Hepatocyte (in vitro differentiated cells): ENCODE measurements around the gene CNGA1. TPM values are rescaled to one million over a fixed set of nuclear protein-coding genes. Genes with fewer than 3 reads are reported as not detected.

ENCODE experiments used
- DNase-seq: peaks from one replicate; pipeline ENCODE4 v3.0.0-alpha.2; 2016; ENCODE audit warnings: low spot score
- H2AFZ ChIP-seq: fragments of 200-600 bp; sonication (generic); 2 replicates; pipeline ENCODE4 v1.6.0; 2016; ENCODE audit warnings: antibody characterized with exemption, mild to moderate bottlenecking
- H3K27ac ChIP-seq: fragments of 200-600 bp; sonication (generic); 2 replicates; pipeline ENCODE4 v1.5.1; 2016; ENCODE audit warnings: mild to moderate bottlenecking
- H3K27me3 ChIP-seq: fragments of 200-600 bp; sonication (generic); 2 replicates; pipeline ENCODE4 v1.6.1; 2016
- H3K36me3 ChIP-seq: fragments of 200-600 bp; sonication (generic); replicated peaks from 2 replicates; pipeline ENCODE4 v1.5.1; 2016; ENCODE audit warnings: low read depth; ENCODE audit not compliant: insufficient read depth
- H3K4me1 ChIP-seq: fragments of 200-600 bp; sonication (generic); 2 replicates; pipeline ENCODE4 v1.5.1; 2016; ENCODE audit warnings: mild to moderate bottlenecking, moderate library complexity; ENCODE audit not compliant: insufficient read depth
- H3K4me2 ChIP-seq: fragments of 200-600 bp; sonication (generic); 2 replicates; pipeline ENCODE4 v1.6.0; 2016
- H3K4me3 ChIP-seq: fragments of 200-600 bp; sonication (generic); 2 replicates; pipeline ENCODE4 v1.5.1; 2016; ENCODE audit warnings: mild to moderate bottlenecking
- H3K79me2 ChIP-seq: fragments of 200-600 bp; sonication (generic); 2 replicates; pipeline ENCODE4 v1.6.0; 2017; ENCODE audit warnings: mild to moderate bottlenecking
- H3K9me2 ChIP-seq: fragments of 200-600 bp; sonication (generic); replicated peaks from 2 replicates; pipeline ENCODE4 v1.6.0; 2017; ENCODE audit warnings: mild to moderate bottlenecking; ENCODE audit not compliant: insufficient read depth
- H3K9me3 ChIP-seq: fragments of 200-600 bp; sonication (generic); 2 replicates; pipeline ENCODE4 v1.5.1; 2016; ENCODE audit warnings: low read depth, mild to moderate bottlenecking
- H4K20me1 ChIP-seq: fragments of 200-600 bp; sonication (generic); 2 replicates; pipeline ENCODE4 v1.6.0; 2016; ENCODE audit warnings: mild to moderate bottlenecking; ENCODE audit not compliant: insufficient read depth, poor library complexity, severe bottlenecking
- CTCF ChIP-seq: fragments of 200-600 bp; sonication (generic); IDR thresholded peaks from 2 replicates; pipeline ENCODE4 v1.5.1; 2016; ENCODE audit warnings: antibody characterized with exemption, mild to moderate bottlenecking; ENCODE audit not compliant: poor library complexity
- EZH2 ChIP-seq: fragments of 200-600 bp; sonication (generic); IDR thresholded peaks from 2 replicates; pipeline ENCODE4 v1.6.1; 2016; ENCODE audit warnings: antibody characterized with exemption, mild to moderate bottlenecking, borderline replicate concordance
- EZH2phosphoT487 ChIP-seq: fragments of 200-600 bp; sonication (generic); IDR thresholded peaks from one replicate; pipeline ENCODE4 v1.6.1; 2018; ENCODE audit warnings: antibody characterized with exemption, mild to moderate bottlenecking, low read depth, moderate library complexity; ENCODE audit not compliant: unreplicated experiment, severe bottlenecking
- WGBS: methylation state at CpG from one replicate; pipeline ENCODE4 v1.1.6; 2016; ENCODE audit warnings: low lambda C conversion rate; ENCODE audit errors: missing lambda C conversion rate; 5-methylcytosine and 5-hydroxymethylcytosine counted together
- polyA plus RNA-seq: library from polyadenylated mRNA; unstranded; fragments of >200 nt; fragmentation: Nextera tagmentation; extraction: Ambion mirVana; gene quantifications from 2 replicates; pipeline ENCODE4 v1.2.1, GENCODE V29; 2016
- total RNA-seq: library from RNA; depleted of rRNA; stranded (reverse); fragments of >200 nt; gene quantifications from 2 replicates; pipeline ENCODE4 v1.2.3, GENCODE V29; 2014

The CNGA1 gene
- total and polyA plus RNA-seq, 2 experiments from 2014 or later, result 4.6 TPM

- Histone ChIP-seq H2AFZ (no peak overlapping the region), H3K4me3 (no peak overlapping the region), H3K79me2 (no peaks in the 10 kb centered on the region), H4K20me1 (no peaks in the 10 kb centered on the region), H3K9me3 (no peaks in the 10 kb centered on the region), H3K27me3 (no peaks in the 10 kb centered on the region), H3K36me3 (no peaks in the 10 kb centered on the region), H3K4me1 (no peaks in the 10 kb centered on the region), H3K27ac (no peak overlapping the region), H3K9me2 (no peaks in the 10 kb centered on the region), H3K4me2 (no peak overlapping the region)
- no peak for DNase-seq
- TF ChIP-seq EZH2phosphoT487 (no peak), EZH2 (no peak), CTCF (no peak)
- 92% methylated on average over 5 of the region's 5 CpGs for WGBS
These were observed 70.4 kb downstream of the CNGA1 start for GRCh38 chr4:47945930-47946726.

DNA sequence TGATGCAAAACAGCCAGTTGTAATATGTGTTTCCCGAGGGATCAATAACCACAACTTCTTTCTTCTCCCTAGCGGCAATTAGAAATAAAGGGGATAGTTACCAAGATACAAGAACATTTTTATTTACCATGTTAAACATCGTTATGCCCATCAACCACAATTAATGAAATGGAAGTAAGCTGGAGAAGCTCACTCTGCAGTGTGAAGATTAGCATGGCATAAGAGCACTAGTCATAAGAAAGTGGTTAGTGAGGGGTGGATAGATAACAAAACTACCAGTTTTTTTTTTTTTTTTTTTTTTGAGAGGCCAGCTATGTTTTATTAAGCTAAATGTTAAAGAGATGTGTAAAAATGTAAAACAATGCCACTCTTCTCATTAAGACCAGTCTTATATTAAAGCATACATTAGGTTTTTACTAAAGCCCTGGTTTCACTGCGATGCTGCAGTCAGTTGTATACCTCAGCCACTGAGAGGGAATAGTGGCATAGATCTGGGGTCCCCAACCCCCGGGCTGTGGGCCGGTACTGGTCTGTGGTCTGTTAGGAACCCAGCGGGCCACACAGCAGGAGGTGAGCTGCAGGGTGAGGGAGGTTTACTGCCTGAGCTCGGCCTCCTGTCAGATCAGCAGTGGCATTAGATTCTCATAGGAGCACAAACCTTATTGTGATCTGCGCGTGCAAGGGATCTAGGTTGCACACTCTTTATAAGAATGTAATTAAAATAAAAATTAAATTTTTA lies 74.2 kb downstream of the CNGA1 start:
- H3K4me2 ChIP-seq, result no peak overlapping the region
- whole genome bisulfite sequencing, result 79% methylated on average over 10 of the region's 10 CpGs

GRCh38 chr4:47939456-47939855 lies 77.0 kb downstream of the CNGA1 start:
- no peak overlapping the region for H3K4me2 ChIP-seq
- H3K4me3 ChIP-seq, result no peak overlapping the region
- no peak for DNase-seq
- no peaks in the 10 kb centered on the region for H3K79me2 ChIP-seq
- no peaks in the 10 kb centered on the region for H3K9me2 ChIP-seq
- no peak for TF ChIP-seq EZH2phosphoT487
- no peak for TF ChIP-seq CTCF
- no peak for TF ChIP-seq EZH2
- no peaks in the 10 kb centered on the region for H3K4me1 ChIP-seq
- WGBS, result 80% methylated on average over 5 of the region's 5 CpGs
- H3K27ac ChIP-seq, result no peak overlapping the region
- no peaks in the 10 kb centered on the region for H3K36me3 ChIP-seq
- no peaks in the 10 kb centered on the region for H3K27me3 ChIP-seq
- H4K20me1 ChIP-seq, result no peaks in the 10 kb centered on the region
- H2AFZ ChIP-seq, result no peak overlapping the region
- no peaks in the 10 kb centered on the region for H3K9me3 ChIP-seq

More for the DNA sequence above, 74.2 kb downstream of the CNGA1 start:
- no peaks in the 10 kb centered on the region for H3K79me2 ChIP-seq
- H3K27me3 ChIP-seq, result no peaks in the 10 kb centered on the region
- H3K9me3 ChIP-seq, result no peaks in the 10 kb centered on the region
- no peaks in the 10 kb centered on the region for H4K20me1 ChIP-seq
- no peak overlapping the region for H3K4me3 ChIP-seq
- no peak overlapping the region for H3K27ac ChIP-seq
- H3K4me1 ChIP-seq, result no peaks in the 10 kb centered on the region
- no peaks in the 10 kb centered on the region for H3K9me2 ChIP-seq
- H3K36me3 ChIP-seq, result no peaks in the 10 kb centered on the region
- DNase-seq, result no peak
- TF ChIP-seq EZH2 (no peak), EZH2phosphoT487 (no peak)
- H2AFZ ChIP-seq, result no peak overlapping the region

- Histone ChIP-seq H2AFZ (no peak overlapping the region), H3K36me3 (no peaks in the 10 kb centered on the region), H3K4me2 (no peak overlapping the region), H3K4me3 (no peak overlapping the region), H3K4me1 (no peaks in the 10 kb centered on the region), H3K9me2 (no peaks in the 10 kb centered on the region), H3K9me3 (no peaks in the 10 kb centered on the region), H3K27me3 (no peaks in the 10 kb centered on the region), H3K79me2 (no peaks in the 10 kb centered on the region), H3K27ac (no peak overlapping the region), H4K20me1 (no peaks in the 10 kb centered on the region)
- WGBS, result 95% methylated on average over 6 of the region's 6 CpGs
- TF ChIP-seq EZH2 (no peak), EZH2phosphoT487 (no peak), CTCF (no peak)
- no peak for DNase-seq
These were observed 80.1 kb downstream of the CNGA1 start for GRCh38 chr4:47936336-47936735.
